Colonic mucosa (tissue), 4 donors: Measurements from ENCODE around the gene TMEM145. TPM values are rescaled to one million over a fixed set of nuclear protein-coding genes. Genes with fewer than 3 reads are reported as not detected.

Source experiments
- DNase-seq: peaks from one replicate; pipeline ENCODE4 v3.0.0-alpha.2; 2020
- H3K27ac ChIP-seq: fragments of 200-600 bp; one replicate; pipeline ENCODE4 v1.8.0; 2021
- H3K27me3 ChIP-seq: fragments of 200-600 bp; one replicate; pipeline ENCODE4 v1.8.0; 2021
- H3K36me3 ChIP-seq: fragments of 200-600 bp; one replicate; pipeline ENCODE4 v1.8.0; 2021
- H3K4me1 ChIP-seq: fragments of 200-600 bp; one replicate; pipeline ENCODE4 v1.8.0; 2021; ENCODE audit warnings: mild to moderate bottlenecking
- H3K4me3 ChIP-seq: fragments of 200-600 bp; one replicate; pipeline ENCODE4 v1.8.0; 2021
- H3K9ac ChIP-seq, 2 donors: one replicate each; pipeline ENCODE4 v1.7.0; 2013; ENCODE audit warnings: control low read depth in 2 of 2, low read depth in 2 of 2, low read length in 2 of 2
- H3K9me3 ChIP-seq: fragments of 200-600 bp; one replicate; pipeline ENCODE4 v1.8.0; 2021
- intact Hi-C: fragments of 100-400 bp; cut with DNase I; formaldehyde crosslinking; loops from one replicate; pipeline ENCODE4 v1.14.1; 2022
- total RNA-seq, 2 donors: library from RNA; stranded (reverse); fragmentation: NEBNext Ultra II Directional in 1 of 2; extraction: Animal tissue kit (Norgen Biotek cat#: 25700) in 1 of 2; gene quantifications; one replicate each; pipeline ENCODE4 v1.2.1, GENCODE V29; 2021
- TF ChIP-seq, protein P1 (sequence below): fragments of 200-600 bp; IDR thresholded peaks from one replicate; pipeline ENCODE4 v1.8.0; 2022; ENCODE audit warnings: antibody characterized with exemption, mild to moderate bottlenecking
- donor health status: healthy.
- donor health status: DM: no; HTN: no; CAD: no.
- donor health status: DM: no; HTN: no; CAD: no.

The TMEM145 gene
- total RNA-seq, 2 donors from 2014 or later: 0.24 to 0.94 TPM

DNA sequence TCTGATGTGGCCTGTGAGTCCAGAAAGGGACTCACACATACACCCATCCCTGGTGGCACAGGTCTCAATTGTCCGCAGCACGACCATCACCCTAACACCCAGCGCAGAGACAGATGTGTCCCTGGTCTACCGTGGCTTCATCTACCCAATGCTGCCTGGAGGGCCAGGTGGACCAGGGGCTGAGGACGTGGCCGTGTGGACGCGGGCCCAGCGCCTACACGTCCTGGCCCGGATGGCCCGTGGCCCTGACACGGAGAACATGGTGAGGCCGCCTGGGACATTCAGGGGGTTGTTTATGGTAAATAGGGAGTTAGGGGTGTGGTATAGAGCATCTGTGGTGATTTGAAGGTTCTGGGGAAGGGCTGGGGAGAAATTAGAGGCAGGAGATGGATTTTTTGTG is 35.1 kb downstream of the TMEM145 start:
- Histone ChIP-seq H3K9me3 (no peaks in the 10 kb centered on the region), H3K9ac (no peak overlapping the region), H3K27ac (no peak overlapping the region), H3K4me1 (no peaks in the 10 kb centered on the region), H3K36me3 (no peaks in the 10 kb centered on the region), H3K4me3 (no peak overlapping the region), H3K27me3 (no peaks in the 10 kb centered on the region)
- TF ChIP-seq, protein P1, sequence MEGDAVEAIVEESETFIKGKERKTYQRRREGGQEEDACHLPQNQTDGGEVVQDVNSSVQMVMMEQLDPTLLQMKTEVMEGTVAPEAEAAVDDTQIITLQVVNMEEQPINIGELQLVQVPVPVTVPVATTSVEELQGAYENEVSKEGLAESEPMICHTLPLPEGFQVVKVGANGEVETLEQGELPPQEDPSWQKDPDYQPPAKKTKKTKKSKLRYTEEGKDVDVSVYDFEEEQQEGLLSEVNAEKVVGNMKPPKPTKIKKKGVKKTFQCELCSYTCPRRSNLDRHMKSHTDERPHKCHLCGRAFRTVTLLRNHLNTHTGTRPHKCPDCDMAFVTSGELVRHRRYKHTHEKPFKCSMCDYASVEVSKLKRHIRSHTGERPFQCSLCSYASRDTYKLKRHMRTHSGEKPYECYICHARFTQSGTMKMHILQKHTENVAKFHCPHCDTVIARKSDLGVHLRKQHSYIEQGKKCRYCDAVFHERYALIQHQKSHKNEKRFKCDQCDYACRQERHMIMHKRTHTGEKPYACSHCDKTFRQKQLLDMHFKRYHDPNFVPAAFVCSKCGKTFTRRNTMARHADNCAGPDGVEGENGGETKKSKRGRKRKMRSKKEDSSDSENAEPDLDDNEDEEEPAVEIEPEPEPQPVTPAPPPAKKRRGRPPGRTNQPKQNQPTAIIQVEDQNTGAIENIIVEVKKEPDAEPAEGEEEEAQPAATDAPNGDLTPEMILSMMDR: no peak
- intact Hi-C loops: no loop called here
- DNase-seq: no peak

DNA sequence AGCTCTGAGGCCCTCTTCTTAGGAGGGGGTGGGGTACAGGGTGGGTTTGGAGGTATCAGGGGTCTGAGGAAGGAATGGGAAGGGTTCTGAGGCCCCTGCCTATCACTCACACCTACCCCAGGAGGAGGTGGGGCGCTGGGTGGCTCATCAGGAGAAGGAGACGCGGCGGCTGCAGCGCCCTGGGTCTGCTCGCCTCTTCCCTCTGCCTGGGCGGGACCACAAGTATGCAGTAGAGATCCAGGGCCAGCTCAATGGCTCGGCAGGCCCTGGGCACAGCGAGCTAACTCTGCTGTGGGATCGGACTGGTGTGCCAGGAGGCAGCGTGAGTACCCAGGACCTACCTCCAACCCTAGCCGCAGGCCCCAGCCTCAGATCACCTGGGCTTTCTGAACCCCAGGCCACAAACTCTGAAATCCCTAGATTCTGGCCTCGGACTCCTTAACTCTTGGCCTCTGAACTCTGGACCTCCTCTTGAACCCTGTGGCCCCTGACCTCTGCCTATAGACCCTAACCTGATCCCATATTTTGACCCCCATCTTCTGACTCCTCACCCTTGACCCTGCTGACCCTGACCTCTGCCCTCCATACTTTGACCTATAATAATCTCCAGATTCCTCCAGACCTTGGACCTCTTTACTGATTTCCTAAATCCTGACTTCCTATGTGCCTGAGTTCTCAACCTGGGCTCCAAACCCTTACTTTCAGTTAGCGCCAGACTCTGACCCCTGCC is 36.4 kb downstream of the TMEM145 start:
- Histone ChIP-seq H3K27me3 (no peaks in the 10 kb centered on the region), H3K9ac (no peak overlapping the region), H3K36me3 (no peaks in the 10 kb centered on the region), H3K4me3 (no peak overlapping the region), H3K27ac (no peak overlapping the region), H3K9me3 (no peaks in the 10 kb centered on the region), H3K4me1 (no peaks in the 10 kb centered on the region)
- intact Hi-C loops: no loop called here
- no peak for DNase-seq
- TF ChIP-seq, protein P1: no peak

- H3K9me3 ChIP-seq: no peaks in the 10 kb centered on the region
- no peaks in the 10 kb centered on the region for H3K27me3 ChIP-seq
- no peaks in the 10 kb centered on the region for H3K36me3 ChIP-seq
- TF ChIP-seq, protein P1: no peak
- no peak for DNase-seq
- H3K4me3 ChIP-seq: no peak overlapping the region
- no peak overlapping the region for H3K9ac ChIP-seq
- no peak overlapping the region for H3K27ac ChIP-seq
- intact Hi-C loops: no loop called here
- H3K4me1 ChIP-seq: no peaks in the 10 kb centered on the region
Observed at GRCh38 chr19:42350417-42350816, 37.3 kb downstream of the TMEM145 start.

GRCh38 chr19:42351079-42351735 is 38.1 kb downstream of the TMEM145 start:
- intact Hi-C loops: no loop called here
- Histone ChIP-seq H3K27ac (no peak overlapping the region), H3K4me1 (no peaks in the 10 kb centered on the region), H3K27me3 (no peaks in the 10 kb centered on the region), H3K4me3 (no peak overlapping the region), H3K9me3 (no peaks in the 10 kb centered on the region), H3K36me3 (no peaks in the 10 kb centered on the region), H3K9ac (no peak overlapping the region)
- no peak for DNase-seq
- TF ChIP-seq, protein P1: no peak

DNA sequence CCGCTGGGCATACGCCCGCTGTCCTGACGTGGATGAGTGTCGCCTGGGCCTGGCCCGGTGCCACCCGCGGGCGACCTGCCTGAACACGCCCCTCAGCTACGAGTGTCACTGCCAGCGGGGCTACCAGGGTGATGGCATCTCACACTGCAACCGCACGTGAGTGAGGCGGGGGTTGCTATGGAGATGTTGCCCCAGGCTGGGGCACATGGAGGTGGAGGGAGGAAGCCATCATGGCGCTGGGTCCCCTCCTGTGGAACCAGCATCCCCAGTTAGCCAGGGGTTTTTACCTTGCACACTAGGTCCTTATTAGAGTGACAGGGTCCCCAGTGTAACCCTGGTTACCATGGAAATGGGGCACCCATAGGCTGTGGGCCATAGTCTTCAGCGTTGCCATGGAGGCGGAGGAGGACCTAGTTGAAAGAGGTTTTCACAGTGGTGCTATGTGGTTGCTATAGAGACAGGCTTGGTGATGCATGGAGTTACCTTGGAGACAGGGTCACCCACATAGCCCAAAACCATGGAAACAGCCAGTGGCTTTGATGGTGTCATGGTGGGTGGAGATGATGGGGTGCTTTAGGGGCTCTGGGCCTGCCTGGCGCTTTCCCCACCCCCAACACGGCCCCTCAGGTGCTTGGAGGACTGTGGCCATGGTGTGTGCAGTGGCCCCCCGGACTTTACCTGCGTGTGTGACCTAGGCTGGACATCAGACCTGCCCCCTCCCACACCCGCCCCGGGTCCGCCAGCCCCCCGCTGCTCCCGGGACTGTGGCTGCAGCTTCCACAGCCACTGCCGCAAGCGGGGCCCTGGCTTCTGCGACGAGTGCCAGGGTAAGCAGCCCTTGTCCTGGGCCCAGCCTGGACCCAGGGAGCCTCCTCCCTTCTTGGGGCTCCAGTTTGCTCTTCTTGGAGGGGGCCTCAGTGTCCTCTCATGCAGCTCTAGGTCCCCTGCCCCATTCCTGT is 39.5 kb downstream of the TMEM145 start:
- Histone ChIP-seq H3K36me3 (no peaks in the 10 kb centered on the region), H3K4me1 (no peaks in the 10 kb centered on the region)
- DNase-seq: no peak

More for the DNA sequence above, 39.5 kb downstream of the TMEM145 start:
- H3K9ac ChIP-seq: no peak overlapping the region
- H3K27ac ChIP-seq: no peak overlapping the region
- no peaks in the 10 kb centered on the region for H3K9me3 ChIP-seq
- intact Hi-C loops: no loop called here
- TF ChIP-seq, protein P1: no peak
- no peak overlapping the region for H3K4me3 ChIP-seq
- no peaks in the 10 kb centered on the region for H3K27me3 ChIP-seq
